Measurements from ENCODE around the gene TNS1. TPM values are rescaled to one million over a fixed set of nuclear protein-coding genes. Genes with fewer than 3 reads are reported as not detected.
"Not testable (repeated sequence)": the region's sequence is repeated elsewhere in the genome, so short reads cannot be mapped to it uniquely, and the experiment has no call there.

TNS1 gene
- total RNA-seq, 2 donors from 2014 or later = 436 to 508 TPM

- DNase-seq = peak; percentile 7
- ATAC-seq = no peak
- intact Hi-C loops (cut with DNase I) = no loop called here
These were observed 177.1 kb downstream of the TNS1 start for GRCh38 chr2:217825469-217826235.

DNA sequence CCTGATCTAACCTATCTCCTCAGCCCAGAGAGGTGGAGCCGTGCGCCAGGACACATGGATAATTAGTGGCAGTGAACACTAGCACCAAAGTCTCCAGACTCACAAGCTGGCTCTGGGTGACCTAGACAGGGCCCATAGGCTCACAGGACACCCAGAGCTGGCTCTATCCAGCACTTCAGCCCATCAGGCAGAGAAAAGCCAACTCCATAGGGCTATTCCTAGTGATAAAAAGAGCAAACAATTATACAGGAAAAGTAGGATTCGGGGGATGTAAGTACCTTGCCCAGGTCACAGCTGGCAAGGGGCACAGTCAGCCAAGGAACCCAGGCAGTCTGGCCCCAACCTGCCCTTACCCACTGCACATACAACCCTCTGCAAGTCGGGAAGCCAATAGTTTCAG, 178.6 kb downstream of the TNS1 start:
- ATAC-seq (no peak), DNase-seq (no peak)
- intact Hi-C loops (cut with DNase I) = no loop called here

- ATAC-seq (no peak), DNase-seq (peak; percentile 6)
- intact Hi-C loops (cut with DNase I) = no loop called here
These were observed 179.2 kb downstream of the TNS1 start for GRCh38 chr2:217823626-217824025.

DNA sequence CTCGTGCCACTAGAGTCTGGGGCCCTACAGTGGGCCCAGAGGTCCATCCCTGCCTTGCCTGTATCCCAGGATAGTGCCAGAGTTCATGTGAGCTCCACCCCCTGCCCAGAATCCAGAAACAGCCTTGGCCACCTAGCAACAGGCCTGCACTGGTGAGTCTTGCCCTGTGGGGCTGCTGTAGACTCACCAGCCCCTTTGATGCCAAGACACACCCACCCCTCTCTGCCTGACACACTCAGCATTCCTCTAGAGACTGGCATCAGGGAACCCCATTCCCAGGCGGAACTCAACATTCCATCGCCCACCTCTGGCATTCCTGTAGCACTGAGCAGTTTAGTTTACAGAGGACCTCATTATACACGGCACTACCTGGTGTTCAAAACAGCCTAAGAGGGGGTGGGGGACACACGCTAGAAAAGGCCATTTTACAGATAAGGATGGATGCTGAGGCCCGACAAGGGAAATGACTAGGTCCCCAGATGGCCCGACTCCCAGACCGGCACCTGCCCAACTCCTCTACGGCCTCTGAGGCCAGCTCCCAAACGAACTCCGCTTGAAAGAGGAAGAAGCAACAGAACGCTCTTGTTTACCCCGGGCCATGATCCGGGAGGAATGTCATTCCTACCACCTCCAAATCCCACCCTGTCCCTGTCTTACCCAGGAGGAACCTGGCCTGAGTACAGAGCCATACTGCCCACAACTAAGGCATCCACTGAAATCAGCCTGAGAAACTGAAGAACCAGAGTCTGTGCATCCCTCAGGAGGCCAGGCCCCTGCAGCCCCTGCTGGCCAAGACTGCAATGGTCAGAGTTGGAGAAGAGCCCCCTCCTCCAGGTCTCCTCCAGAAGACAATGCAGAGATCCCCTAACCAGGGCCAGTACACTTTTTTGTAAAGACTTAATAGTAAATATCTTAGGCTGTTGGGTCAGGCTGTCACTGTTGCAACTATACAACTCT, 180.2 kb downstream of the TNS1 start:
- ATAC-seq = peak in 1 of 2 donors; percentile 47

GRCh38 chr2:217821536-217822147, 181.2 kb downstream of the TNS1 start:
- DNase-seq (no peak), ATAC-seq (no peak)
- intact Hi-C loops (cut with DNase I) = no loop called here

More for the DNA sequence above, 180.2 kb downstream of the TNS1 start:
- intact Hi-C loops (cut with DNase I) = no loop called here
- no peak for DNase-seq

GRCh38 chr2:217820904-217821303, 181.9 kb downstream of the TNS1 start:
- DNase-seq (no peak), ATAC-seq (no peak)
- intact Hi-C loops (cut with DNase I) = no loop called here

- DNase-seq (no peak), ATAC-seq (no peak)
- intact Hi-C loops (cut with DNase I) = no loop called here
These were observed 182.5 kb downstream of the TNS1 start for GRCh38 chr2:217820091-217820819.

DNA sequence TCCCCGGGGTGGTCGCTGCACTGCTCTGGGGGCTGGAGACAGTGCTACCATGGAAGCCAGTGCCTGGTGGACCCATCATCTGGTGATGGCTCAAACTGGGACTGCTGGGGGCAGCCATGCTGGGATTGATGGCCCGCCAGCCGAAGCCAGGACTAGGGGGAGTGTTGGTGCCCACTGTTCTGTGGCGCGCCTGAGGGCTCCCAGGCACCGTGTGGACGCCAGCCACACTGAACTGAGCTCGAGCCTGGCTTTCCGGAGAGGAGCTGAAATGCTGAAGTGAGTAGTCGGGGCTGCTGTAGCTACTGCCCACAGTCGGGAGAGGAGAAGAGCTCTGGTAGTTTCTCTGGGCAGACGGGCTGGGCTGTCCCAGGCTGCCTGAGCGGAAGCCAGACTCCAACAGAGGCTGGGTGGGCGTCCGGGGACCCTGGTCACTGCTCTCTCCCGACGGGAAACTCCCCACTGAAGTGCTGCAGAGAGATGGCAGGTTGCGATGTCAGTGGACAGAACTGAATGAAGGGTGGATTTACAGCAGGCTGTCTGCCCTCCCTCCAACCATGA, 184.4 kb downstream of the TNS1 start:
- intact Hi-C loops (cut with DNase I) = no loop called here
- DNase-seq (no peak), ATAC-seq (no peak)

DNA sequence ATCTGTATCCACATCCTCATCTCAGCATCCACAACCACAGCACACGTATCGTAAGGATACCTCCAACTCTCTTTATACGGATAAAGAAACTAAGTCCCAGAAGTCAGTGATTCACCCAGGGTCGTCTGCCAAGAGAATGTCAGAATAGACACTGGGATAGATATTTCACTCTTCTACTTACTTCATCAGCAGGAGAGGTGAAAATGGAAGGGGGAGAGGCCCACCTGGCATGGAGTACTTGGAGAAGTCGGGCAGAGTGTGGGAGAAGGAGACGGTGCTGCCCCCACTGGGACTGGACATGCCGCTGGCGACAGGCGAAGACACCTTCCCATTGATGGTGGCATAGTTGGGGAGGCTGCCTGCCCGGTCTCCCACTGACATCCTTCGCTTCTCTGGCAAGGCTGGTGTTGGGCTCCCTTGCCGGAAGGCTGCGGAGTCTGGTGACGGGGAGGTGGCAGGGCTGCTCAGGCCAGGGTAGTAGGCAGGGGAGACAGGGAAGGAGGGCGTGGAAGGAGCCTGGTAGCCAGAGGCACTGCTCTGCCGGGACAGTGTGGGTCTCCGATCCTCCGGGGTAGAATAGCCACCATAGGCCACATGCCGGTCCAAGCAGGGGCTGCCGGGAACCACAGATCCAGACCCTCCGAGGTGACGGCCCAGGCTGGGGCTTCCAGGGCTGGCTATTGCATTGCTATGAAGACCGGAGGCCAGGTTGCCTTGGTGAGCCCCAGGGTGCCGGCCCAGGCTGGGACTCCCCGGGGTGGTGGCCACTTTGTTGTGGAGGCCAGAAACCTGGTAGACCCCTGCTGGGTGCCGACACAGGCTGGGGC, 185.1 kb downstream of the TNS1 start:
- intact Hi-C loops (cut with DNase I) = no loop called here
- ATAC-seq (no peak), DNase-seq (no peak)

DNA sequence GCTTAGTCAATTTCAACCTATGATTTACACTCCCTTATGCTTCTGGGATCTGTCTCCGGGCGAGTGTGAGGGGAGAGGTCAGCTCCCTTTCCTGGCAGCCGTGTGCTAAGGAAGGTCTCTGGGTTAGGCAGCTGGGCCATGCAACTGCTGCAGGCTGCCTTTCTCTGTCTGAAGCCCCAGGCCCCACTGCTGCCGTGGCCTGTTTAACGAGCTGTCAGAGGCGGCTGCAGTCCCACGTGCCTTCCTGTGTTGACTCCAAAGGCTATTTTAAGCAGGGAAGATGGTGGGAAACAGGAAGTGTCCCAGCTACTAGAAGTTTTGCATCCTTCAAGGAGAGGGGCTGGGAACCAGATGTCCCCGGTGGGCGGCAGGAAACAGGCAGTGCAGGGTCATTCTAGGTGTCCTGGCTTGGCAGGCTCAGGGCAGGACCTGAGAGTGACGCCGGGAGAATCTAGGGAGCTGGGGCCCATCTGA, 186.4 kb downstream of the TNS1 start:
- intact Hi-C loops (cut with DNase I) = no loop called here
- DNase-seq (no peak), ATAC-seq (peak; percentile 40 to 60)

DNA sequence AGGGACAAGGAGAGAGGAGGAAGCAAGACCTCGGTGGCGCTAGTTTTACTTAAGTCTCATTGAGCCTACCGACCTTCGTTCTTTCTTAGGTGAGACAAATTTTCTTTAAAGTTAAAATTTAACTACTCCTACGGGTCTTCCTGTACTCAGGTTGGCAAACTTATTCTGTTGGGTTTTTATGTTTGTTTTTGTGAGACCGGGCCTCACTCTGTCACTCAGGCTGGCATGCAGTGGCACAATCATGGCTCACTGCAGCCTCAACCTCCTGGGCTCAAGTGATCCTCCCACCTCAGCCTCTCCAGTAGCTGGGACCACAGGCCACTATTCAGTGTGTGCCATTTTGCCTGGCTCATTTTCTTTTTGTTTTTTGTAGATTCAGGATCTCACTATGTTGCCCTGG, 189.0 kb downstream of the TNS1 start:
- no peak for ATAC-seq
- no peak for DNase-seq
- intact Hi-C loops (cut with DNase I) = no loop called here

GRCh38 chr2:217812170-217812569, 190.6 kb downstream of the TNS1 start:
- intact Hi-C loops (cut with DNase I) = no loop called here
- ATAC-seq (peak; percentile 10 to 21), DNase-seq (no peak)

DNA sequence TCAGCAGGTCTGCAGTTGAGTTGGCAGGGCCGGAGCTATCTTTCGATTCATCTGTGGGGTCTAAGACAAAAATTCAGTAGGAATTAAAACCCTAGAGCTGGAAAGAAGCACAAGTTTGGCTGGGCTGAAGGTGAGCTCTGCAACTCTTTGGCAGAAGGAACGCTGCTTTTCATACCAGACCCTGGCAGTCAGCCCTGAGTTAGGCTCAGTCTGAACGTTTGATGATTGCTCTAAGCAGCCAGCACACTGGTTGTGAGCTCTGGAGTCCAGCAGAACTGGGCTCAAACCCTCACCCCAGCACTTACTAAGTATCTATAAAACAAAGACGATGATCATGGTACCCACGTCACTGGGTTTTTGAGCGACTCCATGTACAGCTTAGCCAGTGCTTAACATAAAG, 192.5 kb downstream of the TNS1 start:
- intact Hi-C loops (cut with DNase I) = no loop called here
- ATAC-seq (peak in 1 of 2 donors; percentile 31), DNase-seq (no peak)

GRCh38 chr2:217809736-217810135, 193.1 kb downstream of the TNS1 start:
- no peak for ATAC-seq
- intact Hi-C loops (cut with DNase I) = no loop called here
- DNase-seq = no peak

- ATAC-seq; intact Hi-C loops (cut with DNase I); DNase-seq: not testable (repeated sequence)
These were observed 193.8 kb downstream of the TNS1 start for GRCh38 chr2:217808967-217809366.

DNA sequence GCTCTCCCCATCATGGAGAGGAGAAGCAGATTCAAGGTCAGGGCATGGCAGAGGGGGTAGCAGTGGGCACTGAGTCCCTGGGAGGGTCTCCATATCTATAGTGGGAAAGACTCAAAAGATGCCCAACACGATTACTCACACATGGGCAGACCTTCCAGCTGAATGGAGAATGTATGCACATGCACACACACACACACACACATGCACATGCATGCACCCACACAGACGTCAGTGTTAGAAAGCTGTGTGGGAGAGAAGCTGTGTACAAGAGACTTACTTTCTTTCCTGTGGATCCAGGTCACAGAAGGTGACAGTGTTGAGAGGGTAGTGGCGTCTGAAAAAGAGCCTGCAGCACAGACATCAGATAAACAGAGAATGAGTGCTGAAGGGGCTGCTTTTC, 194.5 kb downstream of the TNS1 start:
- ATAC-seq (no peak), DNase-seq (no peak)
- intact Hi-C loops (cut with DNase I) = no loop called here

DNA sequence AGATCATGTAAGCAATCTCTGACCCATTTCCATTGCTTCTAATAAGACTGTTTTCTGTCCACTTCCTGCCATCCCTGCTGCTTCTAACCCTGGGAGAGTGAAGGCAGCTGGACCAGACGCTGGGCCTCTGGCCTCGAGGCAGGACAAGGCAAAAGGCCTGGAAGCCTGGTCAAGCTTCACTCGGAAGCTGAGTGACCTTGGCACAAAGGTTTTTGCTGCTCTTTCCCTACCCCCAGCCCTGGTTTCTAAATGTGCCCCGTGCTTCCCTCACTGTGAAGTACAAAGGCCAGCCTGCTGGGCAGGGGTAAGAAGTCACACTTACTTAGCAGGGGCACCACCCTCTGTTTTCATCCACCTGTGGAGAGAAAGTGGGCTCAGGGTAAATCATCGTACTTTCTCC, 195.0 kb downstream of the TNS1 start:
- intact Hi-C loops (cut with DNase I) = no loop called here

GRCh38 chr2:217807025-217807424, 195.8 kb downstream of the TNS1 start:
- no peak for DNase-seq
- intact Hi-C loops (cut with DNase I) = no loop called here
- ATAC-seq = no peak

More for the DNA sequence above, 195.0 kb downstream of the TNS1 start:
- peak; percentile 3 for DNase-seq
- no peak for ATAC-seq
